ENCODE data around the gene TMEM37. TPM values are rescaled to one million over a fixed set of nuclear protein-coding genes. Genes with fewer than 3 reads are reported as not detected.

TMEM37 gene
- total and polyA plus RNA-seq, 2 experiments from 2014 or later = 52.6 to 123 TPM

DNA sequence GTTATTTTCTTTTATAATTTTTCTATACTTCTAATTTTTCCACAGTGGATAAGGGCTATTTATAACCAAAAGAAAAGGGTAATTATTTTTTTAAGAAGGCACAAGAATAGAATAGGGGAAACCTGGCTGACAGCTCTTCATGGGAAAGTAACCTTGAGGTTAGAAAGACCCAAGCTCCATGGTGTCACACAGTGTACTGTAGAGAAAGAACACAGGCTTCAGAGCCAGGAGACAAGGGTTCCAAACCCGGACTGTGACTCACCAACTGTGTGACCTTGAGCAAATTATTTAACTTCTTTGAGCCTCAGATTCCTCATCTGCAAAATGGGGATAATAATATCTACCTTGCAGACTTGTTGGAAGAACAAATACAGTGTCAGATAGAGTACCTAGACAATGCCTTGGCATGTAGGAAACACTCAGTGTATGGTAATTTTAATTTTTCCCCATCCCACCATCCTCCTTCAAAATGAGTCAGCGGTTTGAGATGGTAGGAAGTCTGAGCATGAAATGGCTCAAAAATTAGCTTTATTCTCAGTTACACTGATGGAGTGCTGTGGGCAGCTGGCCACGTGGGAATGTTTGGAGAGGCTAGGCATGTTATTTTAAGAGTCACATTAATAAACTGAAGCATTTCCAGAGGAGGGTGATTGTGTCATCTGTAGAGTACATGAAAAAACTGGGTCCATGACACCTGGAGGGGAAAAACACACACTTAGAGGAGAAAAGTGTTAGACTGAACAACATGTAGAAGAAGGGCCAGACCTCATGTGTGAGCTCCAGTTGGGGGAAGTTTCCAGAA, 36.7 kb downstream of the TMEM37 start:
- Histone ChIP-seq H3K9me3 (ENCODE audit: low read depth) (no peaks in the 10 kb centered on the region), H3K79me2 (no peaks in the 10 kb centered on the region), H3K4me2 (no peak overlapping the region), H3K36me3 (replicated peaks; ENCODE audit: insufficient read depth, low read depth) (no peaks in the 10 kb centered on the region), H3K27ac (no peak overlapping the region), H3K4me1 (ENCODE audit: insufficient read depth) (no peaks in the 10 kb centered on the region), H3K27me3 (no peaks in the 10 kb centered on the region), H4K20me1 (ENCODE audit: insufficient read depth, poor library complexity, severe bottlenecking) (no peaks in the 10 kb centered on the region), H3K4me3 (no peak overlapping the region), H3K9me2 (replicated peaks; ENCODE audit: insufficient read depth) (no peaks in the 10 kb centered on the region), H2AFZ (no peak overlapping the region)
- WGBS (ENCODE audit: low lambda C conversion rate, missing lambda C conversion rate) = 76% methylated on average over 3 of the region's 3 CpGs
- DNase-seq (ENCODE audit: low spot score) = no peak
- TF ChIP-seq, protein P1, sequence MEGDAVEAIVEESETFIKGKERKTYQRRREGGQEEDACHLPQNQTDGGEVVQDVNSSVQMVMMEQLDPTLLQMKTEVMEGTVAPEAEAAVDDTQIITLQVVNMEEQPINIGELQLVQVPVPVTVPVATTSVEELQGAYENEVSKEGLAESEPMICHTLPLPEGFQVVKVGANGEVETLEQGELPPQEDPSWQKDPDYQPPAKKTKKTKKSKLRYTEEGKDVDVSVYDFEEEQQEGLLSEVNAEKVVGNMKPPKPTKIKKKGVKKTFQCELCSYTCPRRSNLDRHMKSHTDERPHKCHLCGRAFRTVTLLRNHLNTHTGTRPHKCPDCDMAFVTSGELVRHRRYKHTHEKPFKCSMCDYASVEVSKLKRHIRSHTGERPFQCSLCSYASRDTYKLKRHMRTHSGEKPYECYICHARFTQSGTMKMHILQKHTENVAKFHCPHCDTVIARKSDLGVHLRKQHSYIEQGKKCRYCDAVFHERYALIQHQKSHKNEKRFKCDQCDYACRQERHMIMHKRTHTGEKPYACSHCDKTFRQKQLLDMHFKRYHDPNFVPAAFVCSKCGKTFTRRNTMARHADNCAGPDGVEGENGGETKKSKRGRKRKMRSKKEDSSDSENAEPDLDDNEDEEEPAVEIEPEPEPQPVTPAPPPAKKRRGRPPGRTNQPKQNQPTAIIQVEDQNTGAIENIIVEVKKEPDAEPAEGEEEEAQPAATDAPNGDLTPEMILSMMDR (IDR thresholded peaks at IDR 0.05; ENCODE audit: poor library complexity) = no peak
- TF ChIP-seq EZH2phosphoT487 (IDR thresholded peaks at IDR 0.05; ENCODE audit: low read depth, severe bottlenecking, unreplicated experiment) = no peak
- TF ChIP-seq EZH2 (IDR thresholded peaks at IDR 0.05; ENCODE audit: borderline replicate concordance) = no peak

DNA sequence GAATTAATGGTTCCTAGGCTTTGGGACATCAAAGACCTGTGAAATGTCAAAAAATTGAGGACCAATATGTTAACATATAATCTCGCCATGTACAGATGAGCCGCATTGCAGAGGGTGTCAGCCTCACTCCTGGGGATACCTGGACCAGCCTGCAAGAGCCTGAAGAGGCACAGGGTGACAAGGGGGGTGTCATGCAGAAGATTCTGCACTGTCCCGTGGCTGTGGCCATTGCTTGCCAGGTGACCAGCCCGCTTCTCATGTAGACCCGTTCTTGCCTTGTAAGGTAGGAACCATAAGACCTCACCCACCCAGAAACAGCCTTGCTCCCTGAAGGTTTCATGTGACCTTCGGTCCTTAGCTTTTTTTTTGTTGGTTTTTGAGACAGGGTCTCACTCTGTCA, 37.5 kb downstream of the TMEM37 start:
- Histone ChIP-seq H3K79me2 (no peaks in the 10 kb centered on the region), H3K27me3 (no peaks in the 10 kb centered on the region), H2AFZ (no peak overlapping the region), H3K4me1 (ENCODE audit: insufficient read depth) (no peaks in the 10 kb centered on the region), H3K4me3 (no peak overlapping the region), H3K9me2 (replicated peaks; ENCODE audit: insufficient read depth) (no peaks in the 10 kb centered on the region), H3K36me3 (replicated peaks; ENCODE audit: insufficient read depth, low read depth) (no peaks in the 10 kb centered on the region), H3K27ac (no peak overlapping the region), H3K4me2 (no peak overlapping the region), H4K20me1 (ENCODE audit: insufficient read depth, poor library complexity, severe bottlenecking) (no peaks in the 10 kb centered on the region), H3K9me3 (ENCODE audit: low read depth) (no peaks in the 10 kb centered on the region)
- DNase-seq (ENCODE audit: low spot score) = no peak
- WGBS (ENCODE audit: low lambda C conversion rate, missing lambda C conversion rate) = 89% methylated on average over 6 of the region's 6 CpGs
- TF ChIP-seq, protein P1 (IDR thresholded peaks at IDR 0.05; ENCODE audit: poor library complexity) = no peak
- no peak for TF ChIP-seq EZH2 (IDR thresholded peaks at IDR 0.05; ENCODE audit: borderline replicate concordance)
- no peak for TF ChIP-seq EZH2phosphoT487 (IDR thresholded peaks at IDR 0.05; ENCODE audit: low read depth, severe bottlenecking, unreplicated experiment)

DNA sequence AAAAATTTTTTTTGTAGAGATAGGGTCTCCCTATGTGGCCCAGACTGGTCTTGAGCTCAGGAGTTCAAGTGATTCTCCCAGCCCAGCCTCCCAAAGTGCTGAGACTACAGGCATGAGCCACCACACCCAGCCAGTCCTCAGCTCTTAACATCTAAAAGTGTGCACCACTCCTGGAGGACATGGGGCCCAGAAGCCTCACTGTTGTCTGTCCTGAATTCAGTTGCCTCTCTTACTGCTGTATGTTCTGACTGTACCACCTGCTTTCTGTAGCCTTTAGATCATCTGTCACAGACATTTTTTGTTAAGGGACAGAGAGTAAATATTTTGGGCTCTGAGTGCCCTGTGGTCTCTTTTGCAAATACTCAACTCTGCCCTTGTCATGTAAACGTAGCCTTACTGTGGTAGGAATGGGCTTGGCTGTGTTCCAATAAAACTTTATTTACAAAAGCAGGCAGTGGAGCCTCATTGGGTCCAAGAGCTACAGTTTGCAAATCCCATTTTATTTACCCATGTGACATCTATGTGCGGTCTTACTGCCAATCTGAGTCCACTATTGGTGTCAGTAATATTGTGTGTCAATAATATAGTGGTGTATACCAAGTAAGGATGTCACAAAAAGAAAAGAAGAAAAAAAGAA, 38.1 kb downstream of the TMEM37 start:
- Histone ChIP-seq H3K4me2 (no peak overlapping the region), H3K9me3 (ENCODE audit: low read depth) (no peaks in the 10 kb centered on the region), H2AFZ (no peak overlapping the region), H3K4me3 (no peak overlapping the region), H4K20me1 (ENCODE audit: insufficient read depth, poor library complexity, severe bottlenecking) (no peaks in the 10 kb centered on the region), H3K79me2 (no peaks in the 10 kb centered on the region), H3K27ac (no peak overlapping the region), H3K9me2 (replicated peaks; ENCODE audit: insufficient read depth) (no peaks in the 10 kb centered on the region), H3K36me3 (replicated peaks; ENCODE audit: insufficient read depth, low read depth) (no peaks in the 10 kb centered on the region), H3K4me1 (ENCODE audit: insufficient read depth) (no peaks in the 10 kb centered on the region), H3K27me3 (no peaks in the 10 kb centered on the region)
- DNase-seq (ENCODE audit: low spot score) = no peak
- TF ChIP-seq EZH2phosphoT487 (IDR thresholded peaks at IDR 0.05; ENCODE audit: low read depth, severe bottlenecking, unreplicated experiment) = no peak
- TF ChIP-seq, protein P1 (IDR thresholded peaks at IDR 0.05; ENCODE audit: poor library complexity) = no peak
- TF ChIP-seq EZH2 (IDR thresholded peaks at IDR 0.05; ENCODE audit: borderline replicate concordance) = no peak
- WGBS (ENCODE audit: low lambda C conversion rate, missing lambda C conversion rate) = 23% methylated on average over 2 of the region's 2 CpGs
